Hepatocyte (in vitro differentiated cells): ENCODE measurements around the gene PLGLB1. TPM values are rescaled to one million over a fixed set of nuclear protein-coding genes. Genes with fewer than 3 reads are reported as not detected.
"Not testable (repeated sequence)": the region's sequence is repeated elsewhere in the genome, so short reads cannot be mapped to it uniquely, and the experiment has no call there.

Experiments used
- DNase-seq: peaks from one replicate; pipeline ENCODE4 v3.0.0-alpha.2; 2016; ENCODE audit warnings: low spot score
- H2AFZ ChIP-seq: fragments of 200-600 bp; sonication (generic); 2 replicates; pipeline ENCODE4 v1.6.0; 2016; ENCODE audit warnings: antibody characterized with exemption, mild to moderate bottlenecking
- H3K27ac ChIP-seq: fragments of 200-600 bp; sonication (generic); 2 replicates; pipeline ENCODE4 v1.5.1; 2016; ENCODE audit warnings: mild to moderate bottlenecking
- H3K27me3 ChIP-seq: fragments of 200-600 bp; sonication (generic); 2 replicates; pipeline ENCODE4 v1.6.1; 2016
- H3K36me3 ChIP-seq: fragments of 200-600 bp; sonication (generic); replicated peaks from 2 replicates; pipeline ENCODE4 v1.5.1; 2016; ENCODE audit warnings: low read depth; ENCODE audit not compliant: insufficient read depth
- H3K4me1 ChIP-seq: fragments of 200-600 bp; sonication (generic); 2 replicates; pipeline ENCODE4 v1.5.1; 2016; ENCODE audit warnings: mild to moderate bottlenecking, moderate library complexity; ENCODE audit not compliant: insufficient read depth
- H3K4me2 ChIP-seq: fragments of 200-600 bp; sonication (generic); 2 replicates; pipeline ENCODE4 v1.6.0; 2016
- H3K4me3 ChIP-seq: fragments of 200-600 bp; sonication (generic); 2 replicates; pipeline ENCODE4 v1.5.1; 2016; ENCODE audit warnings: mild to moderate bottlenecking
- H3K79me2 ChIP-seq: fragments of 200-600 bp; sonication (generic); 2 replicates; pipeline ENCODE4 v1.6.0; 2017; ENCODE audit warnings: mild to moderate bottlenecking
- H3K9me2 ChIP-seq: fragments of 200-600 bp; sonication (generic); replicated peaks from 2 replicates; pipeline ENCODE4 v1.6.0; 2017; ENCODE audit warnings: mild to moderate bottlenecking; ENCODE audit not compliant: insufficient read depth
- H3K9me3 ChIP-seq: fragments of 200-600 bp; sonication (generic); 2 replicates; pipeline ENCODE4 v1.5.1; 2016; ENCODE audit warnings: low read depth, mild to moderate bottlenecking
- H4K20me1 ChIP-seq: fragments of 200-600 bp; sonication (generic); 2 replicates; pipeline ENCODE4 v1.6.0; 2016; ENCODE audit warnings: mild to moderate bottlenecking; ENCODE audit not compliant: insufficient read depth, poor library complexity, severe bottlenecking
- whole genome bisulfite sequencing: methylation state at CpG from one replicate; pipeline ENCODE4 v1.1.6; 2016; ENCODE audit warnings: low lambda C conversion rate; ENCODE audit errors: missing lambda C conversion rate; 5-methylcytosine and 5-hydroxymethylcytosine counted together
- polyA plus RNA-seq: library from polyadenylated mRNA; unstranded; fragments of >200 nt; fragmentation: Nextera tagmentation; extraction: Ambion mirVana; gene quantifications from 2 replicates; pipeline ENCODE4 v1.2.1, GENCODE V29; 2016
- total RNA-seq: library from RNA; depleted of rRNA; stranded (reverse); fragments of >200 nt; gene quantifications from 2 replicates; pipeline ENCODE4 v1.2.3, GENCODE V29; 2014

The PLGLB1 gene
- 4.4 and 6.6 TPM in 2 replicates for total RNA-seq
- 7.4 and 9.8 TPM in 2 replicates for polyA plus RNA-seq

DNA sequence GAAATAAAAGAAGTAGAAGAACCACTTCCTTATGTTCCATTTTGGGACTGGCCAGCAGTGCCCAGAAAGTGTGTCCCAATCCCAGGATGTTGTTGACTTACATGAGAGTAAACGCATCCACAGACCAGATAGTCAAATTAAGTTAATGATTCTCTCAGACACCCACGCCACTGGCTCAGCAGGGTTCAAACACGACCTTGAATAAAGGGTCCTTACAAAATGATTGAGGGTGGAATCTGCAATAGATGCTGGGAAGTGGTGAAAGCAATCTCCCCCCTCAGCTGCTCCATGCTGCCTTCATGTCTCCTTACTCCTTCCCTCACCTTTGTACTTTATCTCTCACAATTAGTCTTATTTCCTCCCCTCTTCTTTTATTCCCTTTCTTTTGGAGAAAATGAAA is at the start of gene PLGLB1:
PLGLB1 (minus strand) TSS at position 101 of the 400 bp plus-strand sequence; CDS start at position 40, 61 bp downstream.
- H3K36me3 ChIP-seq, H3K27ac ChIP-seq, H3K27me3 ChIP-seq, H3K79me2 ChIP-seq, H3K4me3 ChIP-seq, H3K4me1 ChIP-seq, H3K4me2 ChIP-seq, H3K9me2 ChIP-seq, H4K20me1 ChIP-seq, H2AFZ ChIP-seq, H3K9me3 ChIP-seq, DNase-seq: not testable (repeated sequence)
- WGBS, result no CpG with 5 or more reads among the region's 3 CpGs

DNA sequence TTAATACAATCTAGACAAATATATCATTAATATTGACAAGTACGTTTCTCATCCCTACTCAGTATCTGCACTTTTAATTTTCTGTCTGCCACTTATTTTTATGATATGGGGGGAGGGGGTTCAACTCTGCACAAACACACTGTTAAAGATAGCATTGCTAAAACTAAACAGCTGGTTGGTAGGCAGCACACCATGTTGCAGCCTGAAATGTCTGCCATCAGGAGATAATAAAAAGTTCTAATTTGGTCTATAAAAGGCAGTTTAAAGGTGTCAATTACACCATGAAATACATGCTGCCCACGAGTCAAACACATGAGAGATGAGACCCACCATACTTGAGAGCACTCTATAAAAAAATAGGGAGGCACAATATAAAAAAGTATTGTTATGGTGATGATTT is 42.7 kb upstream of the PLGLB1 start:
- H3K79me2 ChIP-seq, result peaks cover 10% of the 10 kb centered on the region
- H3K36me3 ChIP-seq, H3K27ac ChIP-seq, H3K27me3 ChIP-seq, H4K20me1 ChIP-seq, H3K4me2 ChIP-seq, H2AFZ ChIP-seq, DNase-seq, H3K9me2 ChIP-seq, H3K4me1 ChIP-seq, H3K9me3 ChIP-seq, H3K4me3 ChIP-seq: not testable (repeated sequence)
- WGBS, result no CpG with 5 or more reads among the region's 2 CpGs

GRCh38 chr2:87063431-87063830 is 41.8 kb upstream of the PLGLB1 start:
- H3K9me2 ChIP-seq, DNase-seq, H3K36me3 ChIP-seq, H4K20me1 ChIP-seq, H3K27me3 ChIP-seq, H3K9me3 ChIP-seq, H3K79me2 ChIP-seq, H3K27ac ChIP-seq, H3K4me2 ChIP-seq, H3K4me3 ChIP-seq, H2AFZ ChIP-seq, H3K4me1 ChIP-seq: not testable (repeated sequence)
- WGBS, result no CpG with 5 or more reads among the region's 2 CpGs

- WGBS, result no CpG with 5 or more reads among the region's 1 CpG
- not testable (repeated sequence) for H3K27me3 ChIP-seq, H2AFZ ChIP-seq, H3K79me2 ChIP-seq, H3K4me1 ChIP-seq, H3K4me2 ChIP-seq, H3K4me3 ChIP-seq, H3K9me3 ChIP-seq, DNase-seq, H4K20me1 ChIP-seq, H3K27ac ChIP-seq, H3K9me2 ChIP-seq, H3K36me3 ChIP-seq
Observed at GRCh38 chr2:87061519-87061918, 39.9 kb upstream of the PLGLB1 start.

GRCh38 chr2:87057606-87058005 is 36.0 kb upstream of the PLGLB1 start:
- H3K27me3 ChIP-seq, H3K4me1 ChIP-seq, H3K27ac ChIP-seq, H3K4me3 ChIP-seq, H2AFZ ChIP-seq, DNase-seq, H3K79me2 ChIP-seq, H3K36me3 ChIP-seq, H3K4me2 ChIP-seq, H4K20me1 ChIP-seq, H3K9me2 ChIP-seq, H3K9me3 ChIP-seq: not testable (repeated sequence)
- WGBS, result 91% methylated on average over 3 of the region's 4 CpGs

- H3K36me3 ChIP-seq, H3K4me3 ChIP-seq, H3K4me2 ChIP-seq, H3K9me2 ChIP-seq, H2AFZ ChIP-seq, H3K27me3 ChIP-seq, H3K4me1 ChIP-seq, DNase-seq, H3K9me3 ChIP-seq, H4K20me1 ChIP-seq, H3K79me2 ChIP-seq, H3K27ac ChIP-seq: not testable (repeated sequence)
Observed at GRCh38 chr2:87056843-87057242, 35.2 kb upstream of the PLGLB1 start.

GRCh38 chr2:87056435-87056834 is 34.8 kb upstream of the PLGLB1 start:
- not testable (repeated sequence) for H3K9me2 ChIP-seq, H3K9me3 ChIP-seq, H3K79me2 ChIP-seq, H3K4me1 ChIP-seq, H3K4me3 ChIP-seq, H2AFZ ChIP-seq, DNase-seq, H3K27me3 ChIP-seq, H3K4me2 ChIP-seq, H4K20me1 ChIP-seq, H3K27ac ChIP-seq, H3K36me3 ChIP-seq
- WGBS, result no CpG with 5 or more reads among the region's 11 CpGs

DNA sequence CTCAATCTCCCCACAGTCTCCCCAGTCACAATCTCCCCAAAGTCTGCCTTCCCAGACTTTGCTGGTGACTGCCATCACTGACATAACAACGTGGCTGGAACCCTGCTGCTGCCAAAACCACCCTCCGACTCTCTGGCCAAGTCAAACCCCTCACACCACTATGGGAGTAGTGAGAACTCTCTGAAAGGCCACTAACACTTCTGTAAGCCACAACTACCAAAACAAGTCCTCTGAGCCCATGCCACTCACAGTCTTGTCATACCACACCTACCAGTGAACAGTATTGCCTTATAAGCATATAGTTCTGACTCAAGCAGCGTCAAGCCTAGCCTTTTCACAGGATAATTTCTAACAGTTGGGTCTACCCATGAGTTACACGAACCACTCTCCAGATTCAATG is 32.7 kb upstream of the PLGLB1 start:
- H3K4me3 ChIP-seq, H3K36me3 ChIP-seq, DNase-seq, H3K9me3 ChIP-seq, H3K9me2 ChIP-seq, H3K27me3 ChIP-seq, H3K4me1 ChIP-seq, H3K79me2 ChIP-seq, H3K27ac ChIP-seq, H2AFZ ChIP-seq, H4K20me1 ChIP-seq, H3K4me2 ChIP-seq: not testable (repeated sequence)
- WGBS, result 100% methylated on average over 2 of the region's 4 CpGs
